ENCODE measurements around the gene CST3.
"Not testable (repeated sequence)": the region's sequence is repeated elsewhere in the genome, so short reads cannot be mapped to it uniquely, and the experiment has no call there.

Gene CST3

GRCh38 chr20:23640671-23641667, 3.2 kb upstream of the CST3 start:
- DNase-seq: no peak

- no peak for DNase-seq
Observed at GRCh38 chr20:23640018-23640601, 2.4 kb upstream of the CST3 start.

DNA sequence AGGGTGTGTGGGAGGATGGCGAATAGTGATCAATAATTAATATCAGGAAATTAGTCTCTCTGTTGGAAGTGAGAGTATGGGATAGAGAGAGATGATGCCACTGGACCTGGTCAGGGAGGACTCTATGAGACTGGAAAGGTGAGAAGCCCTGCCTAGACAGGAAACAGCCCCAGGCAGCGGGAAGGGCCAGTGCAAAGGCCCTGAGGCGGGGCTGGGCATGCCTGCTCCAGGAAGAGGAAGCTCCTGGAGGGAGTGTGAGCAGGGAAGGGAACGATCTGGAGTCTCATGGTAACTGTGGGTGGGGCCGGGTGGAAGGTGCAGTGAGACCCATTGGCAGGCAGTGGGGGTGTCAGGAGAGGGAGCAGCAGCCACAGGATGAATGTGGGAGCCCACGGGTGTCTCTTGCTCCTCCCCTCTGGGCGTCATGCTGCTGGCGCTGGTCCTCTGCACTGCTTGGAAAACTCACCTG, 1.8 kb upstream of the CST3 start:
- no peak for DNase-seq

- DNase-seq: no peak
Observed at GRCh38 chr20:23638309-23638708, 554 bp upstream of the CST3 start.

- DNase-seq: no peak
Observed at GRCh38 chr20:23636908-23637281, 860 bp downstream of the CST3 start.

- DNase-seq: no peak
Observed at GRCh38 chr20:23636182-23636907, 1.4 kb downstream of the CST3 start.

DNA sequence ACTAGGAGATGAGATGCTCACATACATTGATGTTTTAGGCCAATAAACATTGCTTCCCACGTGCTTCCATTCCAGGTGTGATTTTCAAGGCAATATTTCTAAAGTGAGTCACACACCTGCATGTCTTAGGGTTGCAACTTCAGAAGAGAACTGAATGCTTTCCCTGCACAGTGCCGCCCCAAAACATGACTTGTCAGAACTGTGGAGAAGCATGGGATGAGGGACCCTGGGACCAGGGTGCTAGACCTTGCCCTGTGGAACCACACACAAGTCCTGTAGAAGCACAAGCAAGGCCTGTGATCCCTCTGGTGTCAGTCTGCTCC, 2.0 kb downstream of the CST3 start:
- not testable (repeated sequence) for DNase-seq

GRCh38 chr20:23634985-23635767, 2.6 kb downstream of the CST3 start:
- no peak for DNase-seq

- no peak for DNase-seq
Observed at GRCh38 chr20:23634044-23634801, 3.5 kb downstream of the CST3 start.

- DNase-seq: no peak
Observed at GRCh38 chr20:23632711-23633573, 4.8 kb downstream of the CST3 start.

- DNase-seq: no peak
Observed at GRCh38 chr20:23631981-23632710, 5.6 kb downstream of the CST3 start.

DNA sequence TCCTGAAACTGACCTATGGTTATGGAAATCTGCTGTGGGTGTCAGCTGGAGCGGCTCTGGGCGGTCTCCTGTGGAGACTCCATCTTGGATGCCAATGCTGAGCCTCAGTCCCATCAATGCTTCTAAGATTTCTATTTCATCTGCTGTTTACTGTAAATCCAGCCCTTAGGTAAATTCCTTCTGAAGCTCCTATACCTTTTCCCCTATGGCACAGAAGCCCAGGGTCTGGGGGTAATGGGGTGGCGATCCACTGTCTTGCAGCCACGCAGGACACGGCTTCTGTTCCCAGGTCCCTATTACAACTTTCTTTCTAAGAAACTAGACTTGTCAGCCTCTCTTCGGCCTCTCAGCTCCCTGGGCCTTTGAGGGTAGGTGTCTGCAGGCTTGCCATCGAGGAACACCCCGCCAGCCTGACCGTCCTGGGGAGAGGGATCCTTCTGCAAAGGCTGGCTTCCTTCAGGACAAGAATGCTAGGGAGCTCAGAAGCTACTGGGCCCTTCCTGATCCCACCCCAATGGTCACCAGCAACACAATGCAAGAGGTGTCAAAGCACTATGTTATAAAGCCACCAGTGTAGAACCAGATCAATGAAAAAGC, 6.4 kb downstream of the CST3 start:
- DNase-seq: no peak

- DNase-seq: no peak
Observed at GRCh38 chr20:23630392-23630849, 7.3 kb downstream of the CST3 start.

- no peak for DNase-seq
Observed at GRCh38 chr20:23629542-23630391, 8.0 kb downstream of the CST3 start.

- no peak for DNase-seq
Observed at GRCh38 chr20:23629017-23629541, 8.7 kb downstream of the CST3 start.

DNA sequence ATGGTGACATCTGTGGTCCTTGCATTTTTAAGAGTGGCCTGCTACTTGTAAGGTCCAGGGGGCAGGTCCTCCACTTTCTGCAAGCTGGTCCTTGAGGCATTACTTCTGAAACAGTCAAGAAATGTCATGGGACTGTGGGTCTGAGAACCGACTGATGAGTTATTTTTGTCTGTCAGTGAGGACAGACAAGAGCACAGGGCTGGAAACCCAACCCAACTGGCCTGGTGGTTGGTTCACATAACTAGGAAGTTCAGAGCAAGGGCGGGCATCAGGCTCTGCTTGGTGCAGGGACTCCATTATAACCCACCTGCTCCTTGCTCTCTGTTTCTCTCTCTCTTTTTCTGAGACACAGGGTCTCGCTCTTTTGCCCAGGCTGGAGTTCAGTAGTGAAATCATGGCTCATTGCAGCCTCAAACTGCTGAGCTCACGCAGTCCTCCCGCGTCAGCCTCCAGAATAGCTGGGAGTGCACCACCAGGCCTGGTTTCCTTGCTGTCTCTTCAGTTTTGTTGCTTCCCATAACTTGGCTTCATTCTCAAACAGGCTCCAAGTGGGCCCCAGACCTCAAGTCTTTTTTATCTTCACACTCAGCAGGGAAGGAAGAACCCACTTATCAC, 9.2 kb downstream of the CST3 start:
- DNase-seq: no peak

DNA sequence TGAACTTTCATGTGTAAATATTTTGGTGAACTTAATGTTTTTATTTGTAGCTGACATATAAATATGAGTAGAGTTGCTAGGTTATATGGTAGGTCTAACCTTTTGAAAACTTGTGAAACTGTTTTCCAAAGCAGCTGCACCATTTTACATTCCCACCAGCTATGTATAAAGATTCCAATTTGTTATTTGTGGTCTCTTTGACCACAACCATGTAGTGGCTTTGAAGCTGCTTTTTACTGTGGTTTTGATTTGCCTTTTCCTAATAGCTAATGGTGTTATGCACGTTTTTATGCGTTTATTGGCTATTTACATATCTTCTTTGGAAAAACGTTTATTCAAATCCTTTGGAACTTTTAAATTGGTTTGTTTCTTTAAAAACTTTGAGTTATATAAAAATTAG, 10.3 kb downstream of the CST3 start:
- no peak for DNase-seq

GRCh38 chr20:23626040-23626620, 11.6 kb downstream of the CST3 start:
- no peak for DNase-seq
